Mucosa of descending colon (tissue), 3 donors: ENCODE measurements around the gene WHRN. TPM values are rescaled to one million over a fixed set of nuclear protein-coding genes. Genes with fewer than 3 reads are reported as not detected.

Experiments used
- ATAC-seq: fragments of 200-7000 bp; cut with Tn5 transposase; one replicate; pipeline ENCODE4 v1.9.1; 2020; ENCODE audit warnings: mild to moderate bottlenecking, moderate library complexity
- DNase-seq, 3 donors: peaks; one replicate each; pipeline ENCODE4 v3.0.0-alpha.2; 2020
- H3K36me3 ChIP-seq: fragments of 200-600 bp; one replicate; pipeline ENCODE4 v1.8.0; 2021; ENCODE audit warnings: low read depth, mild to moderate bottlenecking
- H3K4me1 ChIP-seq: fragments of 200-600 bp; one replicate; pipeline ENCODE4 v1.8.0; 2021; ENCODE audit warnings: low read depth, mild to moderate bottlenecking
- H3K4me3 ChIP-seq: fragments of 200-600 bp; one replicate; pipeline ENCODE4 v1.8.0; 2021; ENCODE audit warnings: mild to moderate bottlenecking
- H3K9me3 ChIP-seq: fragments of 200-600 bp; one replicate; pipeline ENCODE4 v1.8.0; 2021; ENCODE audit warnings: mild to moderate bottlenecking
- CTCF ChIP-seq: fragments of 200-600 bp; IDR thresholded peaks from one replicate; pipeline ENCODE4 v1.8.0; 2022; ENCODE audit warnings: antibody characterized with exemption, mild to moderate bottlenecking
- intact Hi-C, 2 donors: fragments of 100-400 bp; cut with DNase I in 1 of 2; cut with micrococcal nuclease in 1 of 2; formaldehyde crosslinking; loops; one replicate each; pipeline versions ENCODE4 v1.11.0 to v1.11.1; 2022; cut with DNase I, micrococcal nuclease
- total RNA-seq, 3 donors: library from RNA; stranded (reverse); fragmentation: NEBNext Ultra II Directional in 2 of 3; extraction: Animal tissue kit (Norgen Biotek cat#: 25700) in 2 of 3; gene quantifications; one replicate each; pipeline versions ENCODE4 v1.2.1 to v1.2.4, GENCODE V29; 2021 to 2023
- donor health status: DM: no; HTN: no; CAD: no; lungs with moderate emphysema.
- donor health status: DM: no; HTN: no; CAD: no.
- donor health status: DM: no; HTN: yes; CAD: no.

The WHRN gene
- total RNA-seq, 3 donors from 2014 or later: 2.8 to 19.1 (median 4.7) TPM

DNA sequence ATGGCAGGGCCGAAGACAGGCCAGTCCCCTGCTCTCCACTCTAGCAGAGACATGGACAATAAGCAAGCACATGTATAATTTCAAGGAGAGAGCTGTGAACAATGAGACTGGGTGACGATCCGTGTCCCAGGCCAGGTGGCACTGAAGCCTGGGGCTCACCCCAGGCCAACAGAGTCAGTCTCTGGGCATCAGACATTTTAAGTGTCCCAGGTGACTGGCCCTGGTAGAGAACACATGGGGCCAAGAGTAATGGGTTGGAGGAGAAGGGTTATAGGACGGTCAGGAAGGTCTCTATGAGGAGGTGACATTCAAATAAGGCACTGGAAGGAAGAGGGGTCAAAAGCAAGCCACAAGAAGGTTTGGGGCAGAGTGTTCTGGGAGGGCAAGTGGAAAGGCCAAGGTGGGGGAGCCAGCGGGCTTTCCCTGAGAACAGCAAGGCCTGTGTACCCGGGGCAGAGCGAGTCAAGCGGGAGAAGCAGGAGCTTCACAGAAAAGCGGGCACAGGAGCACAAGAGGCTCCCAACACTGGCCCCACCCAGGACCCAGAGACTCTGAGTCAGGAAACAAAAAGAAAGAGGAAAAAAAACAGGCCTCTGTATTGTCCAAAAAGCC, 116.4 kb downstream of the WHRN start:
- no peak for TF ChIP-seq CTCF
- peaks cover 57% of the 10 kb centered on the region for H3K4me1 ChIP-seq
- no peak overlapping the region for H3K4me3 ChIP-seq
- ATAC-seq (no peak), DNase-seq (no peak)
- no peaks in the 10 kb centered on the region for H3K36me3 ChIP-seq
- intact Hi-C loops: no loop called here
- H3K9me3 ChIP-seq: no peaks in the 10 kb centered on the region

GRCh38 chr9:114388357-114388682, 117.0 kb downstream of the WHRN start:
- Histone ChIP-seq H3K4me1 (peaks cover 56% of the 10 kb centered on the region), H3K36me3 (no peaks in the 10 kb centered on the region), H3K9me3 (no peaks in the 10 kb centered on the region), H3K4me3 (no peak overlapping the region)
- TF ChIP-seq CTCF: no peak
- DNase-seq (no peak), ATAC-seq (no peak)
- intact Hi-C loops: no loop called here

DNA sequence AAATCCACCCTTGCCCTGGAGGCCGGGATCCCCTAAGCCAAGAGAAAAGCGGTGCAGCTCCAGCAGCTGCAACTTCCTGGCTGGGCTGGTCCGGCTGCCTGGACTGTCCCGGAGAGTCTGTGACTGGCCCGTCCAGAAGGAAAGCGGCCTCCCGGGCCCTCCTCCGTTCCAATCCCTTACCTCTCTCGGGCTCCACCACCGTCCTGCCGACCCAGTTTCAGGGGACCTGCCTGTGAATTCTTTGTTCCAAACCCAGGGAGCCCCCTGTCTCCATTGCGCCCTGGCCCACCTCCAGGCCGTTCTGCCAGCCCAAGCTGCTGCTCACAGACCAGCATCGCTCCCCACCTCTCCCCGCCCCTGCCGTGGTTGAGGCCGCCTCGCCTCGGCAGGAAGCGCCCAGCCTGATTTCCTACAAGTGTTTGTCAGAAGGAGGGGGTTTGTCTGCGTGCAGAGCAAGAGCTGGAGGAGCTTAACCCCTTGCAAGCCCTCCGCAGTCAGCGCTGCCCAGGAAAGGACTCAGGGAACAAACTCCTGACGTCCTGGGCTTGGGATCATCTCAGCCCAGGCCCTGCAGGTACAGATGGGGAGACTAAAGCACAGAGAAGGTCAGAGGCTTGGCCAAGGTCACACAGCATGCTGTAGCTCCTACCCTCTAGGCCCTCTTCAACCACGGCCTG, 117.5 kb downstream of the WHRN start, which contains the start of gene AKNA:
Gene AKNA, minus strand, starts transcription at position 303 of the 677 bp plus-strand sequence. CDS start 6,649 bp downstream, outside the sequence.
- no peak for TF ChIP-seq CTCF
- Histone ChIP-seq H3K9me3 (no peaks in the 10 kb centered on the region), H3K4me3 (peak within 1 kb of the TSS; percentile 40), H3K4me1 (peaks cover 56% of the 10 kb centered on the region), H3K36me3 (no peaks in the 10 kb centered on the region)
- ATAC-seq (peak; percentile 51), DNase-seq (peak; percentile 78 to 92 (median 85))
- intact Hi-C loops: no loop called here

GRCh38 chr9:114386886-114387679, 118.2 kb downstream of the WHRN start:
- Histone ChIP-seq H3K4me1 (peaks cover 52% of the 10 kb centered on the region), H3K9me3 (no peaks in the 10 kb centered on the region), H3K36me3 (no peaks in the 10 kb centered on the region), H3K4me3 (peak overlapping the region; percentile 40)
- no peak for TF ChIP-seq CTCF
- intact Hi-C loops: no loop called here
- DNase-seq: peak; percentile 75 to 84 (median 82)
- peak; percentile 61 for ATAC-seq

DNA sequence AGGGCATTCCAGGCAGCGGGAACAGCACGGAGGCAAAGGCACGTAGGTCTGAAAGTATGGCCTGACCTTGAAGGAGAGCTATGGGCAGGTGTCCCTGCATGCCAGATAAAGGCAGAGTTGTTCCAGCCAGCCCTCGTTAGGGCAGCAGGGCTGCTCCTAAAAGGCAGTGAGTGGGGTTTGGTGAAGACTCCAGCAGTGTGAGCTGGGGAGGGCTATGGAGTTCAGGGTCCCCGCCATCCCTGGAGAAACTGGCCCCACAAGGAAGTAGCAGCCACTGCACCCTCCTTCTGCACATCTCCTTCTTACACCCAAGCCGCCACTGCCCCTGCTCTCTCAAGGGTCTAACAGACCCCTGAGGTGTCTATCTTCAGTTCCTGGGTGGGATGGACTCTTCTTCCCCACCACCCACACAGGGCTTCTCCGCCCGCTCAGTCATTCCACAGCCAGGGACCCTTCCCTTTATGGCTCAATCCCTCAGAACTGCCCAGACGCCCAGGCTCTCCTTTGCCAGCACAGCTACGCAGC, 118.8 kb downstream of the WHRN start:
- no peak for TF ChIP-seq CTCF
- peaks cover 45% of the 10 kb centered on the region for H3K4me1 ChIP-seq
- intact Hi-C loops: no loop called here
- DNase-seq (peak in 1 of 3 donors; percentile 43), ATAC-seq (peak; percentile 1)
- H3K36me3 ChIP-seq: no peaks in the 10 kb centered on the region
- peak overlapping the region; percentile 40 for H3K4me3 ChIP-seq
- no peaks in the 10 kb centered on the region for H3K9me3 ChIP-seq
